GM21619 (cell line): ENCODE results near the gene ENOX1.
"Not testable (repeated sequence)": the region's sequence is repeated elsewhere in the genome, so short reads cannot be mapped to it uniquely, and the experiment has no call there.

Experiments used
- ATAC-seq: cut with Tn5 transposase; IDR thresholded peaks from one replicate; pipeline ENCODE4 v1.9.1; 2021; ENCODE audit not compliant: unreplicated experiment

Gene ENOX1

DNA sequence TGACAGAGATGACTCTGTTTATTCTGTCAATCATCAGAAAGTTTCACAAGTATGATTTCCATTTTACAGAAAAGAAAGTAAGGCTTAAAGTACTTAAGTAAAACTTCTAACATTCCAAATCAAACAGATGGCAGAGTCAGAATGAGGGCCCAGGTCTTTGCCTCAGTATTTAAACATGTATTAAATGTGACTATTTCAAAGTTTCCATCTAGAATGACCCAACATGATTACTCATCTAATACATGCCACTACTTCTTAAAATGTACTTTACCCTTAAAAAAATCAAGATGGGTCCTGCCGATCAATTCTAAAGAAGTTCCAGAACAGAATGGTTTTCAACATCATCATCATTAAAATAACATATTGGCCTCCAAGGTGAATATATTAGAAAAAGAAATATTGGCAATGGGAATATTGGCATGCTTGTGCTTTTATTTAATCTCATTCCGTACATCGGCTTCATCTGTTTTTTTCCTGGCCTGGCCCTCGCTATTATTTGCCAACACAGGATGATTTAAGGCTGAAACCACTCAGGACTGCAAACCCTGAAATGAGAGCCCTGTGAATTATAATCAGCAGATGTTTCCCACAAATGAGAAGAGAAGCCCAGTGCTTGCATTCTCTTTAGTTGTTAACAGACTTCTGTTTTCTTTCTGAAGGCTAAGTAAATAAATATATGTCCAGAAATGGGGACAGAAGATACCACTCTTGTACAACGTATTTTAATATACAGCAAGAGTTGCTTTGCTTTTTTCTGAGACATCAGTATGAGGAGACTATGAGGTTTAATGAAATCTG lies 423.4 kb downstream of the ENOX1 start:
- ATAC-seq, result no peak

DNA sequence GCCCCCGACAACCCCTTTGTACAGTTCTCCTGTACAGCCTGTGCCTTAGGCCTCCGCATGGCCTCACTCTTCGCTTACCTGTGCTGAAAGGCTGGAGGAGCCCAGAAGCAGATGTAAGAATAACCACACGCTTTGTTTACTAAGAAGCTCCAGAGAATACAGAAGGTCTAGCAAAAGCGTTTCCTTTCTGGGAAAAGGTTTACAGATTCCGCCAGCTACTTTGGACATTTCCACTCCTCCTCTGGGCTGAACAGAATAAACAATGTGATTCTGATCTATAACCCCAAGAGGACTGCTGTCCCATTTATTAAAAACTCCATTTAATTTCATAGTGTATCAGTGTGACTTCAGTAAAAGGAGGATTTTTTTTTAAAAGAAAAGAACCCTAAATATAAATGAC lies 424.2 kb downstream of the ENOX1 start:
- no peak for ATAC-seq

DNA sequence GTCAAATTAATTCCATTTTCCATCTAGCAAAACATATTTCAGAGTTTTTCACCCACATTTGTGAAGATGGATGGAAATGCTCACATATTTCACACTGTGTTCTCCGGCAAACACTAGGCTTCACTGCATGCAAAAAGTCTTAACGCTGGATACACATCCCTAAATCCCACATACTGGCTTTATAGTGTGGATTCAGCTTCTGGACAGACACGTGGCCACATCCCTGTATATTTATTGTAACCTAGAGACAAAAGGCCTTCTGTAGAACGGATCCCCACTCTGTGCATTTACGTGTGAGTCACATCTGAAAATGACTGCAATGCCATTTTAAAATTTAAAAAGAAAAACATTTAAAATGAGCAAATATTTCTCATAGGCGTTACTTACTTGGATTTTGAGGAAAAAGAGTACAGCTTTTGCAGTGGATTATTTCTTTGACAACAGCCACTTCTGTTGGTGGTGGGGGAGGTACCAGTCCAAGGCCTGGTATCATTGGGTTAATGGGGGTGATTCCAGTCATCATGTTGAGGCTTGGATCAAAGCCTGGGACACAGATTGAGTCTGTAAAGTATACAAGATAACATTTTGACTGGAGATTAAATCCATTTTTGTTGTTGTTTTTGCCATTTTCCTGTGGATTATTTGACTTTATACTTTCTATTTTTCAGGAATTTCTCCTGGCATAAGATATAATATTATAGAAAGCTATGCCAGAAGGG lies 425.7 kb downstream of the ENOX1 start:
- ATAC-seq, result no peak

DNA sequence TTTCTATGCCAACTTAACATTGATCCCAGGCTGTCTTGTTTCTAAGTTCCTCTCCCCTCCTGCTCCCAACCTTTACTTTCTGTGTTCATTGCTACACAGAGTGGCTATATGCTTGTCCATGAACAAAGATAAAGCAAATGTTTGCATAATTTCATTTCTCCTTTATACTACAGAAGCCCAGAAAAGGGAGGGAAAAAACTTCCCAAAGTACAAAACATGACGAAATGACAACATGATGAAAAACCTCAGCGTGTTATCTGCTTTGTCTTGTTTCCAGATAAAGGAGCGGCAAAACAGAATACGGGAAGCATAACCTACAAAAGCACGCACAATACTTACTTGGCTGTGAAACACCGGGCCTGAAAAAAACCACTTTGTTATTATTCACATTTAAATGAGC lies 426.6 kb downstream of the ENOX1 start:
- no peak for ATAC-seq

DNA sequence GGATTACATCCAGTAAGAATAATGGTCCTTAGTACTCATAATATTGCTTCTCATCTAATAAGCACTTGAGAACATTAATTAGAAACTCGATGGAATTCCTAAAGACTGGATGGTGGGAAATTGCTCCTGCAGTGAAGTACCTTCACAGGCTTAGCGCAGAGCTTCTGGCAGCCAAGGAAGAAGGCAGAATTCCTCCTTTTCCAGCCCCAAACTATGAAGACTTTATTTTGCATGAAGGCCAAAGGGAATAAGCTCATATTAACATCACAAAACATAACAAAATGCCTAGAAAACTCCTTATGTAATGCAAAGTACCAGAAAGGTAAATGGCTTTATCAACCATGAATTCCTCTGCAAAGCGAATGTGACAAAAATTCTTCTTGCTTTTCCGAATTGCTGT lies 427.2 kb downstream of the ENOX1 start:
- no peak for ATAC-seq

DNA sequence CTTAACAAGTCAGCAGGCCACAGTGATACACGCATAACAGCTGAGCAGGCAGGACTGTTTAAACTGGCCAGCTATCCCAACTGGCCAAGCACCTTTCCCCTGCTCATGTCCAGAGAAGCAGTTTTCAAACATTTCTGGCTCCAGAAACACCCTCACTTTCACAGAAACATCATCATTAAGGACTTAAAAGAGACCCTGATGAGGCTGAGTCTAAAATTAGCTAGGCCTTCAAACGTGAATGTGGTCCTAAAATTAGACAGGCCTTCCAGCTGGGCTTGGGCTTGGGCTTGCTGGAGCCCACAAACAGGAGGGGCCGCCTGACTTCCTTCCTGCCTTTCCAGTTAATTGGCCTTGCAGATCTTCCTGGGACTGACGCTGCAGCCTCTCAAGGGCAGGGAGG lies 429.2 kb downstream of the ENOX1 start:
- no peak for ATAC-seq

DNA sequence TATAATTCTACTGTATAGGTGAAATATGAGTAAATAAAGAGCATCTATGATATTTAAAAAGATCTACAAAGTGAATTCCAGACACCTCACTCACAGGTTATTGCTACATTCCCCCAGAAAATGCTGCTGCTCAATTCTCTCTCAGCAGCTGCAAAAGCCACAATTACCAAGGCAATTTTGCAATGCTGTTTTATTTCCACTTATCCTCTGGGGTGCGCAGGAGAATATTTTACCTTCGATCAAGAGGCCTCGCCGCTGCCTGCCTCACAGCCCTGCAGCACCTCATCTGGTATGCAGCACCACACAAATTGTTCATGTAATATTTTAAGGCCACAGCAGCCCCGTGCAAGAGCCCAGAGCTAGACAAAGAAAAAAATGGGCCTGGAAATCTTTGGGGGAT lies 430.2 kb downstream of the ENOX1 start:
- no peak for ATAC-seq

DNA sequence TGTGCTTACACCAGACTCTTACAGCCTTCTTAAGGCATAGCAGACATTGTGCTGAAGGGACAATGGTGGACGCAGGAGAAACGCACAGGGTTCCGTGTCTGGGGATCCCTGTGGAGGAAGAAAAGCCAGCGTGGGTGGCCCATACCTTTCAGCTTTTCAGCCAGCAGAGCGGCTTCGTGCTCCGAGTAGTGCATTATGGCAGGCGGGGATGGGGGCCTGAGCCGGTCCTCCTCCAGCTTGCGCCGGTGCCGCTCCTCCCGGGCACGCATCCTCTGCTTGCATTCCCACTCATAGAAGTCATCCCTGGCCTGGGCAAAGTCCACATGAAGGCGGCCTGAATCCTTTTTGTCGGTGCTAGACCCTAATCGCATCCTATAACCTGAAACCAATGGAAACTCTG lies 431.0 kb downstream of the ENOX1 start:
- no peak for ATAC-seq

DNA sequence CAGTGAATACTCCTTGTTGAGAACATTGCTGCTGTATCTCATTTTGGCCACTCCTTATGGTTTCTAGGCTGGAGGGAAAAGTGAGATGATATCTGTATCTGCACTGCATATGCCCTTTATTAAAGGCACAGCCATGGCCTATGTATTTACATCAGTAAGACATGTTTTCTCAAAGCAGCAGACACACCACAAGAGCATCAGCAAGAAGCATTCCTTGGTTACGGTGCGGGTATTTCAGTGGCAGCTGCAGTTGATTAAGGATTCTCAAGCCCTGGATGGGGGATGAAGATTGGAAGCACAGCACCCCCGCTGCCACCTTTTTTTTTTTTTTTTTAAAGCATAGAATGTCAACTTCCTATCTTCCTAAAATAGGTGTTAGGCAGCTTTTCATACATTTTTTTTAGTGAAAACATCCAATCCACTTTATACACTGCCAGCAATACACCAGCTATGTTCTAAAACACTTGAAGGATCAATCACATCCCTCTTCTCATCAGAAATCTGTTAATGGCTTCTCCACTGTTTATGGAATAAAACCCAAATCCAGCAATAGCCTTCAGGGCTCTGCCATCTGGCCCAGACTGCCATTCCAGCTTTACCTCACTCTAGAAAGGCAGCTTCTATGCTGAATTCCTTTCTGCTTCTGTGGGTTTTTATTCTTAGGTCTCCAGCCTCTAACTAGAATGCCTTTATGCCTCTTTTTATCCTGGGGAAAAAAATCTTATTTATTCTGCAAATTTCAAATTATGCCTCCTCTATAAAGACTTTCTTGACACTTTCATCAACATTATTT lies 432.4 kb downstream of the ENOX1 start:
- no peak for ATAC-seq

DNA sequence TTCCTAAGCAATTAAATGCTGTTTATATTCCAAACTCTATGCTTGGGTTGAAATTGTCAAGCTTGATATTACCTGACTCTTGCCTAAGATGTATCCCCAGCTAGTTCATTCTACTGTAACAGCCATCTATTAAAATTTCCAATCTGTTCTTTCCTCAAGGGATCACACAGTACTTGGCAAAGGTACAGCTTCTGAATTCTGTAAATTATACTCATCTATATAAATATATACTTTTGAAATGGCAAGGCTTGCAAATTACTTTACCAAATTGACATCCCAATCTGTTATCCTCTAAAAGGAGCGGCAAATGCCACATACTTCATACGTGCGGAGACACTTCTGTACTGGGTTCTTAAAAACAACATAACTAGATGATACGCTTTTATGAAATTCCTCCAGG lies 433.1 kb downstream of the ENOX1 start:
- ATAC-seq, result no peak

DNA sequence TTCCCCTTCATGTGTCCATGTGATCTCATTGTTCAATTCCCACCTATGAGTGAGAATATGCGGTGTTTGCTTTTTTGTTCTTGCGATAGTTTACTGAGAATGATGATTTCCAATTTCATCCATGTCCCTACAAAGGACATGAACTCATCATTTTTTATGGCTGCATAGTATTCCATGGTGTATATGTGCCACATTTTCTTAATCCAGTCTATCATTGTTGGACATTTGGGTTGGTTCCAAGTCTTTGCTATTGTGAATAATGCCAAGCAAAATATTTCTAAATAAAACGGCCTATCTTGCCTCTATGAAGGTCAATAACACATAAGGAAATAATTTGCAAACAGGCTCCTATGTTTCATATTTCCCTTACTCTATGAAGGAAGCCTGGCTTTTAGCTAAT lies 435.2 kb downstream of the ENOX1 start:
- not testable (repeated sequence) for ATAC-seq

DNA sequence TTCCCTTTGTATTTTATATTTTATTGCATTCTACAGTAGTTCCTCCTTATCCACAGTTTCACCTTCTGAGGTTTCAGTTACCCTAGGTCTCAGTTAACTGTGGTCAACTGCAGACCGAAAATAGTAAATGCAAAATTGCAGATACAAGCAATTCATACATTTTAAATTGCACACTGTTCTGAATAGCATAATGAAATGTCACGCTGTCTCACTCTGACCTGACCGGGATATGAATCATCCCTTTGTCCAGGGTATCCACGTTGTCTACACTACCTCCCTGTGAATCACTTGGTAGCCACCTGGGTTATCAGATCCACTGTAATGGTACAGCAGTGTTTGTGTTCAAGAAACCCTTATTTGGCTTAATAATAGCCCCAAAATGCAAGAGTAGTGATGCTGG lies 438.4 kb downstream of the ENOX1 start:
- ATAC-seq, result no peak

DNA sequence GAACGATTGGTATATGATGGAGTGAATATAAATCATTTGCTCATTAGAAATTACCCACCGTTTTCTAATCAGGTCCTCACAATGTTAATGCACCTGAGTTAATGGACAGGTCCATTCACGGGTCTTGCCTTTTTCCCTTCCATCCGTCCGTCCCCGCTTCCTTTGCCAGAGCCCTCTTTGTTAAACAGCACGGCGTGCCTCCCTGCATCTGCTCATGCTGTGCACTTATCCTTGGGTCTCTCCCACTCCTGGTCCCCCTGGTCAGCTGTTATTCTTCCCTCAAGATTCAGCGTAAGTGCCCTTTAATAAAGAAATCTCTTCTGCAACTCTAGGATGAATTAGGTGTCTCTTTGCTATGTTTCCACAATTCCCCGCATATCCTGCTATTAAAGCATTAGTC lies 438.9 kb downstream of the ENOX1 start:
- no peak for ATAC-seq

DNA sequence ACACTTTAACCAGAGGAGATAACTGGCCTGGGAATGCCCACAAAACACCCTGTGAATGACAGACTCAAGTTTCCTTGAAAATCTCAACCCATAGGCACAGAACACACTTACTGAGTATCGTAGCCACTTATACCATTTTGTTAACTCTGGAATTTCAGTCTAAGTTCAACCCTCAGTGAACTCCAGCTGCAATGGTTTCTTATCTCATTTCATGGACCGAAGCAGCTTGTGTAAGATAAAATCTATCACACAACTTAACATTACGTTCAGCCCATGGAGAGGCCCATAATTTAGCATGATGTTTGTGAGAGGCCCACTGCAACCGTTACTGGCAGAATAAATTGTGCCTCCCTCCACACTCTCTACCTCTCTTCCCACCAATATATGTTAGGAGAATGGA lies 440.3 kb downstream of the ENOX1 start:
- ATAC-seq, result no peak

DNA sequence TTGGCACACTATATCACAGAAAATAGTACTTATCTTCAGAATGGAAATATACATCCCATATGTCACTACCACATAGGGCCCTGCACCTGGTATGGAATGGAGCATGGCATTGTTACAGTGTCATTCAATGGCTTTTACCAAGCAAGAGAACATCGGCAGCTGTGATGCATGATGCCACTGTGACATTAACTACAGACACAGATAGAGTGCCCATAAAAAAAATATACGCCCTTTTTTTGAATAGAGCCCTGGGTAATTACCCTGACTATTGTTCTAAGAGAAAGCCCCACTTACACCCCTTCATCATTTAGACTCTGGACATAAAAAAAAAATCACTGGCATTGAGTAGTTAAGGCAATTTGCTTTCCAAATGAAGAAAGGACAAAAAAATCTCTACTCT lies 443.1 kb downstream of the ENOX1 start:
- ATAC-seq, result no peak

DNA sequence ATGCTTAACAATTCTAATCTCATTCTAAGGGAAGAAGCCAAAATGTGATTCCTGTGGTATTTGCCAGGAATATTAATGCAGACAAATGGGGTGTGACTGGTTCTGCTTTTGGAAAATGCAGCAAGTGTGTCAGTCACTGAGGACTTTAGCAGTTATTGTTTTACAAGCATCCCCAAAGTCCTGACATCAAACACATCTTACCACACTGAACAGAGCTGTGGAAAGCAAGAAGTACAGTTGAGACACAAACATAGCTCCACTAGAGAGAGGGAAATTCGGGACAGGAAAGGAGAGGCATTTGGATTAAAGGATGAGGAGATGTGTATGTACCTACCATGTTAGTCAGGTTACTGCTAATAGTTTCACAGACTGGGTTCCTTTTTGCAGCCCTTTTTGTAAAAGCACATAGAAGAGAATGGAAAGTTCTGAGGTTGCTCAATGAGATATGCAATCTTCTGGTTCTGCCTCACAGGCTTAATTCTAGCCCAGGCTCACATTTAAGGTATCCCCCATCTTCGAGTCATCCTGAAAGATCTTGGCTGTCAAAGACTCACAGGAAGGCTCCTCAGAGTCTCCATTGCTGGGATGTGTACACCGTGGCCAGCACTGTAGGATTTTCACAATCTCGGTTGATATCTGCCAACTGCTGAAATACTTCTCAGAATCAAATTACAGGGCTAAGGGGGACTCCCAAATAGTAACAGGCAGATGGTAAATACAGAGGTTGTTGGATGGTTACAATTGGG lies 446.8 kb downstream of the ENOX1 start:
- no peak for ATAC-seq

DNA sequence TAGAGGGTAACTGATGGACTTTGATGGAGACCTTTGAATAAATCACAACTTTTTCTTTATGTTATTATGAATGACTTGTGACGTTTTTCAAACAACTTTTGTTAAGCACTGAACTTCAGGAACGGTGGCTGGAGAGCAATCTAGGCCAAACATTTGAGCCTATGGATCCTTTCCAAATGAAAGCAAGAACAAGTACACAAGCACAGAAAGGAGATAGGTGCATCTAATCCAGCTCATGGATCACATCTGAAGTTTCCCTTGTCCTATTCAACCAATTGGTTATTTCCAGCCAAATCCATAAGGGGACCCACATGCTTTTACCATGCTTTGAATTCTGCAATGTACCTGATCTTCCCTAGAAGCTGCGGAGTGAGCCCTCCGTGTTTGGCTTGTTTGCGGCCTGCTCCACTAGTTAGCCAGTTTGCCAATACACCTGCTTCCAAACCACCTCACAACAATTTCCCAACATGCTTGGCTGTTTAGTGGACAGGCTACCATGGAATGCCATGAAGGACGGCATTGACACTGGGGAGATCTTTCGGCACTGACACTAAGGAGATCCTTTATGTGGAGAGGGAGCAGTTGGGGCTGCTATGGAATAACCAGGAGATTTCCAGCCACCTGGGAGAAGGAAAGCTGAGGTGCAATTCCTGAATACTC lies 447.5 kb downstream of the ENOX1 start:
- ATAC-seq, result no peak

DNA sequence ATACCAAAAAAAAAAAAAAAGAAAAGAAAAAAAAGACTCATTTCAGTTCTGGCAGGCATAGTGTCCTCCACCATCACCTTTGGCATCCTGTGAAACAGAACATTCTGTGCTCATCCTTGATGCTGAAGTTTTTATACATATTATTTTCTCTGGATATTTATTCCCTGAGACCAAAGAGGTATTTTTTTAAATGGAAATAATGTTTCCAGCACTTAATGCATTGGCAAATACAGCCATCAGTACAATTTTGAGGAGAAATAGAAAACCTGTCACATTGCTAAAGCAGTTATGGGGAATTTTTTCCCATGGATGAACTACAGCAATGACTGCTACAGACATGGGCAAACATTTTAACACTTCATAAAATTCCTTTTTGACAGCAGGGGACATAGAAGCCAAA lies 451.0 kb downstream of the ENOX1 start:
- no peak for ATAC-seq

DNA sequence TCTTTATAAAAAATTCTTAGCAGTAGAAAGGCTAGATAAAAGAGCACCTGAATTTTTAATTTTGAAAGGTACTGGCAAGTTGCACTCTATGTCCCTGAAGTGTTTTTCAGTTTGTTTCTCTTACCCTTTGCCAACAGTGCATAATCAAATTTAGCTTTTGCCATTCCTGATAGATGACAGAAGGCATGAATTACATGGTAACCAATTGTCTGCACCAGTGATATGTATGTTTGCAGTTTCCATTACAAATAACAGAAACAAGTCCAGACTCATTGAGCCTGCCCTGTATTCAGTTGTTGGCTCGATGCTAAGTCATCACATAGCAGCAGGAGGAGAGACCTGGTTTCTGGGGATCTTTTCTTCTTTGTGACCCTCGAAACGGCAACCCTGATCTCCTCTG lies 453.6 kb downstream of the ENOX1 start:
- ATAC-seq, result no peak

DNA sequence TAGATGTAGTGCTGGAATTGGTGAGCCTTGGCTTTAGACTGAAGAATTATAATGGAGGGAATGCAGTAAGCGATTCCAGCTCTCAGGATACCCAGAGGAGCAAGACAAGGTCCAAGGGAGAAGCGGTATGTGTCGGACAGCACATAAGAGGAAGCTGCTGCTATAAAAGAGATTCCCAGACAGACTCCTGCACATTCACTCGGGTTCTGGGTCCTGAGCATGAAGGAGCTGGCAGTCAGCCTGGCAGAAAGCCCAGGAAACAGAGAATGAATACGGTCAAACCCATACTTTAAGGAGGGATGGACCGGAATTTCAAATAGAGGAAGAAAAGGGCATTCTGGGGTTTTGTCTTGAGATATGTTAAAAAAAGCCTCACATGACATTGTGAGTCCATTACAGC lies 455.1 kb downstream of the ENOX1 start:
- no peak for ATAC-seq

DNA sequence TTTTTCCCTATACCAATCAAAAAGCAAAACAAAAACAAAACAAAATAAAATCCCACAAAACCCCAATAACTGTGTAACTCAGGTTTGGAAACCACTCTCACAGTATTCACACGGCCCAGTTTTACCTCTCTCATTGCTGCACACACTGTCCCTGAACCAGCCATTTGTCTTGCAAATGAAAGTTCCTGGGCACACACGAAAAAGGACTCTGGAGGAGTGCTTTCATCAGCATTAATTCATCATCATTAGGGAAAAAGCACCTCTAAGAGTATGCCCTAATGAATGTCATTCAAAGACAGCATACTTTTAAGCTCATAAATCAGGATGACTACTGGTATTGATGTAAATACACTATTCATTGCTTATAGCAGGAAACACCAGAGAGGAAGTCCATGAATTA lies 457.1 kb downstream of the ENOX1 start:
- ATAC-seq, result no peak
